Kidney epithelial cell (primary cell): Measurements from ENCODE around the gene KCNE4. TPM values are rescaled to one million over a fixed set of nuclear protein-coding genes. Genes with fewer than 3 reads are reported as not detected.

ENCODE experiments used
- DNase-seq: peaks from one replicate; pipeline ENCODE4 v3.0.0-alpha.2; 2010; ENCODE audit warnings: low read depth
- H3K27me3 ChIP-seq: 2 replicates; pipeline ENCODE4 v1.6.0; 2011; ENCODE audit warnings: low read length; ENCODE audit not compliant: control insufficient read depth, insufficient read depth
- H3K36me3 ChIP-seq: 2 replicates; pipeline ENCODE4 v1.5.1; 2011; ENCODE audit warnings: low read length; ENCODE audit not compliant: control insufficient read depth, insufficient read depth
- H3K4me3 ChIP-seq: 2 replicates; pipeline ENCODE4 v1.5.1; 2011; ENCODE audit warnings: low read depth, mild to moderate bottlenecking, control low read depth, low read length
- CTCF ChIP-seq: IDR thresholded peaks from 2 replicates; pipeline ENCODE4 v1.5.1; 2011; ENCODE audit warnings: mild to moderate bottlenecking, moderate library complexity, low read length, control low read depth, inconsistent platforms; ENCODE audit not compliant: insufficient read depth, poor library complexity, severe bottlenecking
- total RNA-seq: library from RNA; depleted of rRNA; stranded (reverse); fragments of >200 nt; gene quantifications from 2 replicates; pipeline ENCODE4 v1.2.3, GENCODE V29; 2015

Gene KCNE4
- total RNA-seq, 1 donor from 2014 or later: 0.25 TPM

DNA sequence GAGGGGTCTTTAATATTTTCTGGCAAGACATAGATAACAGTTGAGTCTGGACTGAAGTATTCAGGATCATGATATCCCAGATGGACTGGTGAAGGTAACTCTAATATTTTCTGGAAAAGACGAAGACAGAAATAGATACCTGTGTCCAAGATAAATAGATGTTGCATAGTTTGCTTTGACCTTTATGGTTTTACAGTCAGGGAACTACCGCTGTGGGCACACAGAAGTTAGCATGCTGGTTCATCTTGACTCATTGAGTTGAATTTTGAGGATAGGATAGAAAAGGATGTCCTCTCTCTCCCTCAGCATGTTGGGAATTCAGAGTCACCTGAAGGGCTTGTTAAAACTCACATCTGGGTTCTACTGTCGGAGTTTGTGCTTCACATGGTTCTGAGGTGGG lies 20.8 kb downstream of the KCNE4 start:
- Histone ChIP-seq H3K4me3 (no peak overlapping the region), H3K27me3 (no peaks in the 10 kb centered on the region), H3K36me3 (no peaks in the 10 kb centered on the region)
- no peak for TF ChIP-seq CTCF
- DNase-seq: no peak

DNA sequence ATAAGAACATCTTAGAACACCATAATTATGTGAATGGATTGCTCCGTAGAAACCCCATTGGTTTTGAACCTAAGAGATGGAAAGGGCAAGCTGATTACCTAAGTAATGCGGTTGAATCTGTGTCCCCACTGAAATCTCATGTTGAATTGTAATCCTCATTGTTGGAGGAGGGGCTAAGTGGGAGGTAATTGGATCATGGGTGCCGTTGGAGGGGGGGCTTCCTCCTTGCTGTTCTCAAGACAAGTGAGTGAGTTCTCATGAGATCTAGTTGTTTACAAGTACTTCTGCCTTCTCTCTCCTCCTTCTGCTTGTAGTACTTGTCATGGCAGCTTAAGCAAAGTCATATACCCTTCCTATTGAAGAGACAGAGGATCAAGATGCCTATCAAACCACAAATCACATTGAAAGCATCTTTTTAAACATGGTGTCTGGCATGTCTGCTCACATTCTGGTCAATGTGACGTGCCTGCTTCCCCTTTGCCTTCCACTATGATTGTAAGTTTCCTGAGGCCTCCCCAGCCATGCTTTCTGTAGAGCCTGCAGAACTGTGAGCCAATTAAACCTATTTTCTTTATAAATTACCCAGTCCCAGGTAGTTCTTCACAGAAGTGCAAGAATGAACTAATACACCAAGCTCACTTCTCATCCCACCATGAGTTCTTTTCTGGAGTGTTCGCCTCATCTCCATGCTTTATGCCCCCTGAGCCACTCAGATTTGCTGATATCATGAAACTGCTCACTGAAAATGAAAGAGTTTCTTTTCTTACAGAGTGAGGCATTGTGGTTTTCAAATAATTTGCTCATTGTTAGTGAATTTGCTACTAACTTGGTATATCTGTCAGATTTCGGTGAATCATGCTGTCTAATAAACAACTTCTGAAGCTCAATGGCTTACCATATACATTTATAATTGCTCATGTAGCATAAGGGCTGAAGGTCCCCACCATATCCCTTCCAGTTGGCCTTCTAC lies 23.6 kb downstream of the KCNE4 start:
- no peaks in the 10 kb centered on the region for H3K27me3 ChIP-seq
- TF ChIP-seq CTCF: no peak
- no peak overlapping the region for H3K4me3 ChIP-seq
- DNase-seq: no peak
- H3K36me3 ChIP-seq: no peaks in the 10 kb centered on the region

- peak; percentile 55 for DNase-seq
- Histone ChIP-seq H3K36me3 (no peaks in the 10 kb centered on the region), H3K27me3 (no peaks in the 10 kb centered on the region), H3K4me3 (no peak overlapping the region)
- no peak for TF ChIP-seq CTCF
Measured at GRCh38 chr2:223076573-223076972, 24.6 kb downstream of the KCNE4 start.

GRCh38 chr2:223078482-223078881 lies 26.5 kb downstream of the KCNE4 start:
- Histone ChIP-seq H3K4me3 (no peak overlapping the region), H3K27me3 (no peaks in the 10 kb centered on the region), H3K36me3 (no peaks in the 10 kb centered on the region)
- no peak for TF ChIP-seq CTCF
- no peak for DNase-seq

- H3K27me3 ChIP-seq: no peaks in the 10 kb centered on the region
- no peak for TF ChIP-seq CTCF
- DNase-seq: no peak
- no peaks in the 10 kb centered on the region for H3K36me3 ChIP-seq
- H3K4me3 ChIP-seq: no peak overlapping the region
Measured at GRCh38 chr2:223079378-223079777, 27.4 kb downstream of the KCNE4 start.
